CD4-positive, alpha-beta T cell (primary cell): ENCODE measurements around the gene FADD. TPM values are rescaled to one million over a fixed set of nuclear protein-coding genes. Genes with fewer than 3 reads are reported as not detected.

Experiments
- ATAC-seq: fragments of 200-7000 bp; cut with Tn5 transposase; one replicate; pipeline ENCODE4 v1.10.0; 2022; ENCODE audit warnings: mild to moderate bottlenecking; ENCODE audit not compliant: poor library complexity
- CTCF ChIA-PET: fragments of 350-600 bp; sonication (Branson Sonifier 250); formaldehyde crosslinking; loops from one replicate; lab custom pipeline; 2021; ENCODE audit warnings: antibody characterized with exemption, inconsistent platforms; lab: Charles Lee
- POLR2A ChIA-PET: fragments of 350-600 bp; sonication (Branson Sonifier 250); formaldehyde crosslinking; loops from one replicate; lab custom pipeline; 2021; ENCODE audit warnings: antibody characterized with exemption, inconsistent platforms; lab: Charles Lee
- DNase-seq, 14 experiments: peaks; one replicate each; pipeline ENCODE4 v3.0.0-alpha.2; 2013 to 2020; ENCODE audit warnings: mixed read lengths in 2 of 14
- H3K27ac ChIP-seq, 2 donors: one replicate each; pipeline versions ENCODE4 v1.5.1 to v1.7.0; 2013; ENCODE audit warnings: low read length in 2 of 2, low read depth in 1 of 2, mild to moderate bottlenecking in 1 of 2
- H3K27me3 ChIP-seq, 2 experiments: 1 replicate in 1 of 2; 2 replicates in 1 of 2; pipeline versions ENCODE4 v1.6.1 to v1.7.0; 2013; ENCODE audit warnings: low read length in 2 of 2, control low read depth in 1 of 2, mild to moderate bottlenecking in 1 of 2, moderate library complexity in 1 of 2; ENCODE audit not compliant: insufficient read depth in 2 of 2, control insufficient read depth in 1 of 2
- H3K36me3 ChIP-seq: one replicate; pipeline ENCODE4 v1.6.1; 2013; ENCODE audit warnings: low read length, control low read depth; ENCODE audit not compliant: insufficient read depth
- H3K4me1 ChIP-seq: one replicate; pipeline ENCODE4 v1.6.1; 2013; ENCODE audit warnings: low read length, control low read depth; ENCODE audit not compliant: insufficient read depth
- H3K4me3 ChIP-seq: one replicate; pipeline ENCODE4 v1.5.1; 2013; ENCODE audit warnings: mild to moderate bottlenecking, low read length, moderate library complexity
- H3K9me3 ChIP-seq, 2 experiments: 1 replicate in 1 of 2; 2 replicates in 1 of 2; pipeline versions ENCODE4 v1.6.1 to v1.7.0; 2013; ENCODE audit warnings: low read length in 2 of 2, mild to moderate bottlenecking in 2 of 2, control low read depth in 1 of 2, moderate library complexity in 1 of 2; ENCODE audit not compliant: control insufficient read depth in 1 of 2, insufficient read depth in 1 of 2
- H3K27ac Mint-ChIP-seq: one replicate; pipeline ENCODE4 v1.8.0; 2020; ENCODE audit warnings: mixed read lengths
- H3K27me3 Mint-ChIP-seq: one replicate; pipeline ENCODE4 v1.8.0; 2021; ENCODE audit warnings: mixed read lengths
- H3K36me3 Mint-ChIP-seq: one replicate; pipeline ENCODE4 v1.8.0; 2021; ENCODE audit warnings: low read depth, mixed read lengths
- H3K4me1 Mint-ChIP-seq: one replicate; pipeline ENCODE4 v1.8.0; 2021; ENCODE audit warnings: low read depth, mixed read lengths
- H3K4me3 Mint-ChIP-seq: one replicate; pipeline ENCODE4 v1.8.0; 2020; ENCODE audit warnings: mild to moderate bottlenecking, mixed read lengths
- H3K9me3 Mint-ChIP-seq: one replicate; pipeline ENCODE4 v1.8.0; 2020; ENCODE audit warnings: mixed read lengths
- CTCF ChIP-seq: fragments of 200-600 bp; IDR thresholded peaks from one replicate; pipeline ENCODE4 v1.8.0; 2022; ENCODE audit warnings: antibody characterized with exemption, mild to moderate bottlenecking
- intact Hi-C, 2 experiments: fragments of 100-400 bp; cut with DNase I in 1 of 2; cut with micrococcal nuclease in 1 of 2; formaldehyde crosslinking; loops; one replicate each; pipeline versions ENCODE4 v1.15.1 to v1.9.0; 2023 to 2025; cut with DNase I, micrococcal nuclease
- total RNA-seq, 174 experiments: library from RNA in 2 of 174; stranded (reverse) in 2 of 174; gene quantifications; one replicate each; pipeline ENCODE4 v1.2.3 and lab custom pipeline; 2021 to 2026

FADD gene
- total RNA-seq, 2 experiments from 2014 or later = 14.5 to 16.5 TPM

- CTCF ChIA-PET = no interaction called here
These were observed 35.2 kb upstream of the FADD start for GRCh38 chr11:70167723-70168404.

GRCh38 chr11:70168405-70168754 is 34.7 kb upstream of the FADD start:
- Mint-ChIP-seq H3K4me1 (no peaks in the 10 kb centered on the region), H3K27ac (no peak overlapping the region), H3K27me3 (peaks cover 7% of the 10 kb centered on the region), H3K9me3 (no peaks in the 10 kb centered on the region), H3K36me3 (no peaks in the 10 kb centered on the region), H3K4me3 (no peak overlapping the region)
- DNase-seq (no peak), ATAC-seq (no peak)
- no peaks in the 10 kb centered on the region for H3K36me3 ChIP-seq
- TF ChIP-seq CTCF = no peak
- POLR2A ChIA-PET = no interaction called here
- peaks cover 5 to 8% of the 10 kb centered on the region in 2 experiments for H3K27me3 ChIP-seq
- H3K4me3 ChIP-seq = no peak overlapping the region
- no peak overlapping the region for H3K27ac ChIP-seq
- CTCF ChIA-PET = no interaction called here
- H3K4me1 ChIP-seq = no peaks in the 10 kb centered on the region
- peaks cover 0 to 6% of the 10 kb centered on the region in 2 experiments for H3K9me3 ChIP-seq
- intact Hi-C loops = no loop called here

More at GRCh38 chr11:70167723-70168404, 35.2 kb upstream of the FADD start:
- Histone ChIP-seq H3K9me3 (peaks cover 0 to 6% of the 10 kb centered on the region in 2 experiments), H3K4me3 (no peak overlapping the region), H3K27me3 (peaks cover 5 to 8% of the 10 kb centered on the region in 2 experiments), H3K27ac (no peak overlapping the region), H3K36me3 (no peaks in the 10 kb centered on the region), H3K4me1 (no peaks in the 10 kb centered on the region)
- Mint-ChIP-seq H3K27ac (no peak overlapping the region), H3K27me3 (peaks cover 7% of the 10 kb centered on the region), H3K9me3 (no peaks in the 10 kb centered on the region), H3K4me3 (no peak overlapping the region), H3K36me3 (no peaks in the 10 kb centered on the region), H3K4me1 (no peaks in the 10 kb centered on the region)
- intact Hi-C loops = no loop called here
- ATAC-seq = no peak
- DNase-seq = no peak
- TF ChIP-seq CTCF = no peak
- POLR2A ChIA-PET = no interaction called here

- Mint-ChIP-seq H3K27me3 (peaks cover 7% of the 10 kb centered on the region), H3K4me3 (no peak overlapping the region), H3K4me1 (no peaks in the 10 kb centered on the region), H3K9me3 (no peaks in the 10 kb centered on the region), H3K36me3 (no peaks in the 10 kb centered on the region), H3K27ac (no peak overlapping the region)
- ChIA-PET CTCF (no interaction called here), POLR2A (no interaction called here)
- peaks cover 5 to 8% of the 10 kb centered on the region in 2 experiments for H3K27me3 ChIP-seq
- ATAC-seq = no peak
- peaks cover 0 to 6% of the 10 kb centered on the region in 2 experiments for H3K9me3 ChIP-seq
- no peak overlapping the region for H3K27ac ChIP-seq
- no peak for DNase-seq
- intact Hi-C loops = no loop called here
- H3K4me1 ChIP-seq = no peaks in the 10 kb centered on the region
- TF ChIP-seq CTCF = no peak
- no peak overlapping the region for H3K4me3 ChIP-seq
- H3K36me3 ChIP-seq = no peaks in the 10 kb centered on the region
These were observed 34.0 kb upstream of the FADD start for GRCh38 chr11:70169127-70169526.
